Measurements from ENCODE around the gene ZBTB3. TPM values are rescaled to one million over a fixed set of nuclear protein-coding genes. Genes with fewer than 3 reads are reported as not detected.
A peak's percentile ranks its signal among the peaks of the same experiment; 100 is the strongest.
"Not testable (repeated sequence)": the region's sequence is repeated elsewhere in the genome, so short reads cannot be mapped to it uniquely, and the experiment has no call there.

ZBTB3 gene
- total RNA-seq, 1 donor from 2014 or later, result 19.9 TPM

DNA sequence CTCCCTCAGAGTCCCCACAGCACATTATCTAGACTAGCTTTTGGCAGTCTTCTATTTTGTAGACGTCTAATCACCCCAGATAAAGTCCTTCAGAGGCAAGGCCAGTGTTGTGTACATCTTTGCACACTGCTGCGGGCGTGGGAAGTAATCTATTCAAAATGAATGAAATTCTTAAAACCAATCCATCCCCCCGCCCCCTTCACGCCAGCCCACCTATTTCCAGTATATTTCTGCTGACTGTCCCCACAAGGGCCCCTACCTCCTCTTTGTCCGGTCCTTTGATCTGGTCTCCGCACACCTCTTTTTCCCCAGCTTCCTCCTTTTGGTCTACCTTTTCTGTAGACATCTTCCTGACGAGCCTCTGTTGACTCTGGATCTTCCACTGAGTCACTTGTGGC lies 47.1 kb downstream of the ZBTB3 start:
- Mint-ChIP-seq H3K4me3 (peak overlapping the region; percentile 92), H3K9me3 (no peaks in the 10 kb centered on the region), H3K36me3 (ENCODE audit: low read depth) (peaks cover 26% of the 10 kb centered on the region), H3K4me1 (peaks cover 49% of the 10 kb centered on the region), H3K27ac (peak overlapping the region; percentile 99), H3K27me3 (no peaks in the 10 kb centered on the region)
- ChIA-PET CTCF (interaction anchor here (1.0 to 1.6 kb wide), 2 partner anchors 42 to 174 kb away, joined by 3 to 5 read pairs; partner anchors contain the start of genes C11orf98, CSKMT and SLC3A2), POLR2A (interaction anchor here (0.6 to 8.0 kb wide), 23 partner anchors 13 to 174 kb away, joined by 3 to 188 read pairs (median 9); partner anchors contain the start of genes B3GAT3, C11orf98, CSKMT and EEF1G)
- ATAC-seq (ENCODE audit: low read depth), result no peak
- no peak for DNase-seq
- TF ChIP-seq, protein P1, sequence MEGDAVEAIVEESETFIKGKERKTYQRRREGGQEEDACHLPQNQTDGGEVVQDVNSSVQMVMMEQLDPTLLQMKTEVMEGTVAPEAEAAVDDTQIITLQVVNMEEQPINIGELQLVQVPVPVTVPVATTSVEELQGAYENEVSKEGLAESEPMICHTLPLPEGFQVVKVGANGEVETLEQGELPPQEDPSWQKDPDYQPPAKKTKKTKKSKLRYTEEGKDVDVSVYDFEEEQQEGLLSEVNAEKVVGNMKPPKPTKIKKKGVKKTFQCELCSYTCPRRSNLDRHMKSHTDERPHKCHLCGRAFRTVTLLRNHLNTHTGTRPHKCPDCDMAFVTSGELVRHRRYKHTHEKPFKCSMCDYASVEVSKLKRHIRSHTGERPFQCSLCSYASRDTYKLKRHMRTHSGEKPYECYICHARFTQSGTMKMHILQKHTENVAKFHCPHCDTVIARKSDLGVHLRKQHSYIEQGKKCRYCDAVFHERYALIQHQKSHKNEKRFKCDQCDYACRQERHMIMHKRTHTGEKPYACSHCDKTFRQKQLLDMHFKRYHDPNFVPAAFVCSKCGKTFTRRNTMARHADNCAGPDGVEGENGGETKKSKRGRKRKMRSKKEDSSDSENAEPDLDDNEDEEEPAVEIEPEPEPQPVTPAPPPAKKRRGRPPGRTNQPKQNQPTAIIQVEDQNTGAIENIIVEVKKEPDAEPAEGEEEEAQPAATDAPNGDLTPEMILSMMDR (IDR thresholded peaks at IDR 0.05), result no peak
- intact Hi-C loops (cut with micrococcal nuclease), result loop anchor here (1.0 to 2.0 kb wide), 3 partner anchors 28 to 174 kb away; partner anchors contain the start of genes GANAB and UBXN1

DNA sequence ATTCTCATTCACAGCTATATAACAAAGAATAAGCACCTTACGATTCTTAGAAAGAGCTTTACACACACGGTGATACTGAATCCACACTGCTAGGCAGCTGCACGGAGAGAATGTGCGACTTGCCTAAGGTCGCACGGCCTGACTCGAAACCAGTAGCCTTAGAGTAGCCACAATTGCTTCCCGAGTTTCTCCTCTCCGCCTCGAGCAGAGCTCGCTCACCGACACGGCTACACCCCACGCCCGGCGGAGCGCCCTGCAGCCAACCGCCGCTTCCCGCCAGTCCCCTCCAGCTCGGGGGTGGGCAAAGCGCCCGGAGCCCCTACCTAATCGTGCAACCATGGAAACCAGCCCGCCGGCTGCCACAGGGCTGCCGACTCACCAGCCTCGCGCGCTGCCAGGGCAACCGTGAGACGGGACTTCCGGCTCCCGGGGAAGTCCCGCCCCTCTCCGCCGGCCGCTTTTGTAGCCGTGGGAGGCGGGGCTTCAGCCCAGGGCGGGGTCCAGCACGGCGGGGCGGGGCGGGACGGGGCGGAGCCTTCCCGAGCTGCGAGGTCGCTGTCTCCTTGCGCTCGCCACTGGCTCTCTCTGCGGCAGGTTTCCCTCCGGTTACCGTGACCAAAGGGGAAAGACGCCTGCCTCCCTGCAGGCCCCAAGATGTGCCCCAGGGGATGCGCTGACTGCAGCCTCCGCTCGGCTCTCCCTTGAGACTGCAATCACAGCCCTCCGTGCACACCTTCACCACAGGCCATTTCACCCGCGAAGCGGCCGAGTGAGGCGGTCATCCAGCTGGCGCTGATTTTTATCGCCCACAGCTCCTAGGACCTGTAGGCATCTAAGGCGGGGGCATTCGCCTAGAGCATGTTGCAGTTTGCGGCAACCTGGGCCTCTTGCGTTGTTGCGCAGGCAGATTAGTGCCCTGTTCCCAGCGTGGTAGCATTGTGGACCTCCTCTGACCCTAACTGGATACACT lies 47.8 kb downstream of the ZBTB3 start:
- H3K27ac Mint-ChIP-seq, result peak overlapping the region; percentile 99
- intact Hi-C loops (cut with micrococcal nuclease), result loop anchor here (1.0 to 2.0 kb wide), 3 partner anchors 27 to 175 kb away; partner anchors contain the start of genes GANAB and UBXN1
- peaks cover 23% of the 10 kb centered on the region for H3K36me3 Mint-ChIP-seq (ENCODE audit: low read depth)
- TF ChIP-seq, protein P1 (IDR thresholded peaks at IDR 0.05), result no peak
- CTCF ChIA-PET, result interaction anchor here (1.0 to 1.6 kb wide), 4 partner anchors 12 to 175 kb away, joined by 3 to 6 read pairs (median 4); partner anchors contain the start of genes C11orf98, CSKMT and SLC3A2
- DNase-seq, result peak; percentile 90
- peak overlapping the region; percentile 92 for H3K4me3 Mint-ChIP-seq
- H3K9me3 Mint-ChIP-seq, result no peaks in the 10 kb centered on the region
- peak; percentile 73 for ATAC-seq (ENCODE audit: low read depth)
- H3K27me3 Mint-ChIP-seq, result no peaks in the 10 kb centered on the region
- POLR2A ChIA-PET, result interaction anchor here (0.6 to 8.0 kb wide), 22 partner anchors 12 to 174 kb away, joined by 3 to 188 read pairs (median 8); partner anchors contain the start of genes B3GAT3, C11orf98, CSKMT and EEF1G
- H3K4me1 Mint-ChIP-seq, result peaks cover 49% of the 10 kb centered on the region

DNA sequence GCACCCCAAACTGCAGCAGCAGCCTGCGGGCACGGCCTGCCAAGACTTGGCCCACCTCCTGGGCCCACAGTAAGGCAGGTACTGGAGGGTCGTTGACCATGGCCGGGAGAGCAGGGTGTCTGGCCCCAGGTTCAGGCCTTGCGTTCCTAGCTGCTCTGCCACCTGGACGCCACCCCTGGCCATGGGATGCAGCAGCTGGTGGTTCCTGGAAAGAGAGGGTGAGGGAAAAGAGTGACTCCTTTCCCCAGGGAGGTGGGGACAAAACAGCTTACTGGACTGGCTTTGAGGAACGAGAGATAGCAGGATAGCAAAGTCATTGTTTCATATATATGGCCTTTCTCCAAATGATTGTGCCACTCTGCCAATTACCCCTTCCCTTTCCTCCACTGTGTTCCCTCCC lies 48.5 kb downstream of the ZBTB3 start:
- ATAC-seq (ENCODE audit: low read depth) (no peak), DNase-seq (no peak)
- H3K9me3 Mint-ChIP-seq, result no peaks in the 10 kb centered on the region
- peaks cover 49% of the 10 kb centered on the region for H3K4me1 Mint-ChIP-seq
- TF ChIP-seq, protein P1 (IDR thresholded peaks at IDR 0.05), result no peak
- intact Hi-C loops (cut with micrococcal nuclease), result no loop called here
- peaks cover 19% of the 10 kb centered on the region for H3K36me3 Mint-ChIP-seq (ENCODE audit: low read depth)
- ChIA-PET POLR2A (interaction anchor here (0.9 to 8.0 kb wide), 16 partner anchors 21 to 175 kb away, joined by 3 to 188 read pairs (median 21); partner anchors contain the start of genes B3GAT3, C11orf98, CSKMT and EEF1G), CTCF (interaction anchor here (1.0 to 1.6 kb wide), 3 partner anchors 11 to 40 kb away, joined by 3 to 6 read pairs (median 5); partner anchors contain the start of genes C11orf98 and CSKMT)
- no peaks in the 10 kb centered on the region for H3K27me3 Mint-ChIP-seq
- peak overlapping the region; percentile 86 for H3K27ac Mint-ChIP-seq
- H3K4me3 Mint-ChIP-seq, result peak overlapping the region; percentile 92

DNA sequence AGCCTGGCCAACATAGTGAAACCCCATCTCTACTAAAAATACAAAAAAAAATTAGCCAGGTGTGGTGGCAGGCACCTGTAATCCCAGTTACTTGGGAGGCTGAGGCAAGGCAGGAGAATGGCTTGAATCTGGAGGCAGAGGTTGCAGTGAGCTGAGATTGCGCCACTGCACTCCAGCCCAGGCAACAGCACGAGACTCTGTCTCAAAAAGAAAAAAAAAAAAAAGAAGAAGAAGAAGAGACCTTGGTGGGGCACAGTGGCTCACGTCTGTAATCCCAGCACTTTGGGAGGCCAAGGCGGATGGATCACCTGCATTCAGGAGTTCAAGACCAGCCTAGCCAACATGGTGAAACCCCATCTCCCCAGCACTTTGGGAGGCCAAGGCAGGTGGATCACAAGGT lies 50.0 kb downstream of the ZBTB3 start:
- ChIA-PET CTCF (interaction anchor here (0.6 kb wide), 1 partner anchor 161 kb away, joined by 4 read pairs; no protein-coding TSS in a partner anchor), POLR2A (interaction anchor here (0.6 to 6.4 kb wide), 4 partner anchors 32 to 163 kb away, joined by 3 to 67 read pairs (median 4); partner anchors contain the start of genes UQCC3 and ZBTB3)
- peaks cover 37% of the 10 kb centered on the region for H3K4me1 Mint-ChIP-seq
- H3K27me3 Mint-ChIP-seq; H3K36me3 Mint-ChIP-seq (ENCODE audit: low read depth); H3K27ac Mint-ChIP-seq; intact Hi-C loops (cut with micrococcal nuclease); ATAC-seq (ENCODE audit: low read depth); DNase-seq; H3K4me3 Mint-ChIP-seq; H3K9me3 Mint-ChIP-seq: not testable (repeated sequence)

DNA sequence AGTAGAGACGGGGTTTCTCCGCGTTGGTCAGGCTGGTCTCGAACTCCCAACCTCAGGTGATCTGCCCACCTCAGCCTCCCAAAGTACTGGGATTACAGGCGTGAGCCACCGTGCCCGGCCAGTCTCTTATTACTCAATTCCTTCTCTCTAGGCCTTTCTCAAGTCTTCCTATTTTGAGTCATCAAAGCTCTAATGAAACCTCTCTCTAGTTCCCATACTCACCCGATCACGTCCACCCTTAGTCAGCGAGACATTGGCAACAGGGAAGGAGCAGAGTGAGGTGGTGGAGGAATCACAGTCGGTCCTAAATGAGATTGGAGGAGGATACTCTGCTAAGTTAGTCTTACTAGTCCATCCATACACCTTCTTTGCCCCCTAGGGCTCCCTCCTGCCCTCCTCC lies 51.7 kb downstream of the ZBTB3 start:
- TF ChIP-seq, protein P1 (IDR thresholded peaks at IDR 0.05), result no peak
- POLR2A ChIA-PET, result interaction anchor here (1.3 kb wide), 1 partner anchor 30 kb away, joined by 6 read pairs; the partner anchor contains the start of genes LBHD1 and UQCC3
- Mint-ChIP-seq H3K27ac (no peak overlapping the region), H3K4me1 (peaks cover 20% of the 10 kb centered on the region), H3K36me3 (ENCODE audit: low read depth) (peaks cover 9% of the 10 kb centered on the region), H3K4me3 (no peak overlapping the region), H3K9me3 (no peaks in the 10 kb centered on the region), H3K27me3 (no peaks in the 10 kb centered on the region)
- CTCF ChIA-PET, result interaction anchor here (1.4 kb wide), 1 partner anchor 9 kb away, joined by 8 read pairs; no protein-coding TSS in a partner anchor
- ATAC-seq (ENCODE audit: low read depth), result no peak
- intact Hi-C loops (cut with micrococcal nuclease), result no loop called here
- DNase-seq, result no peak
